Measurements from ENCODE around the gene NRCAM.

DNA sequence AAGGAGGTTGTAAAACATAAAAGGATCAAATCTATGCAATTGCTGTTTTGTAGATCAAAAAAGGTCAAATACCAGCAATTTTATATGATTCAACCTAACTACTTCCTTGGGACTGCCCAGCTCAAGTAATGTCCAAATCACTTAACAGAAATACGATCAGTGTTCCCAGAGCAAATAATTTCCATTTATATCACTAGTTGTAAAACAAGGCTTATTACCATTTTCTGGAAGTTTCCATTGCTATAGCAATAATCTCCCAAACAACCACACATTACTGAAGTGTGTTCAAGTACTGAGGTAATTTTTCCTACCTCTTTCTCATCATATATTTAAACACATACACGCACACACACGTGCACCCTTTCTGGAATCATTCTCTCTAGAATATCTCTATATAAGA lies 123.3 kb downstream of the NRCAM start:
- TF ChIP-seq, protein P1, sequence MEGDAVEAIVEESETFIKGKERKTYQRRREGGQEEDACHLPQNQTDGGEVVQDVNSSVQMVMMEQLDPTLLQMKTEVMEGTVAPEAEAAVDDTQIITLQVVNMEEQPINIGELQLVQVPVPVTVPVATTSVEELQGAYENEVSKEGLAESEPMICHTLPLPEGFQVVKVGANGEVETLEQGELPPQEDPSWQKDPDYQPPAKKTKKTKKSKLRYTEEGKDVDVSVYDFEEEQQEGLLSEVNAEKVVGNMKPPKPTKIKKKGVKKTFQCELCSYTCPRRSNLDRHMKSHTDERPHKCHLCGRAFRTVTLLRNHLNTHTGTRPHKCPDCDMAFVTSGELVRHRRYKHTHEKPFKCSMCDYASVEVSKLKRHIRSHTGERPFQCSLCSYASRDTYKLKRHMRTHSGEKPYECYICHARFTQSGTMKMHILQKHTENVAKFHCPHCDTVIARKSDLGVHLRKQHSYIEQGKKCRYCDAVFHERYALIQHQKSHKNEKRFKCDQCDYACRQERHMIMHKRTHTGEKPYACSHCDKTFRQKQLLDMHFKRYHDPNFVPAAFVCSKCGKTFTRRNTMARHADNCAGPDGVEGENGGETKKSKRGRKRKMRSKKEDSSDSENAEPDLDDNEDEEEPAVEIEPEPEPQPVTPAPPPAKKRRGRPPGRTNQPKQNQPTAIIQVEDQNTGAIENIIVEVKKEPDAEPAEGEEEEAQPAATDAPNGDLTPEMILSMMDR (IDR thresholded peaks at IDR 0.05) = no peak
- no peak for TF ChIP-seq POLR2A (IDR thresholded peaks at IDR 0.05)
- no peak for TF ChIP-seq EP300 (IDR thresholded peaks at IDR 0.05)
- TF ChIP-seq POLR2AphosphoS5 (IDR thresholded peaks at IDR 0.05) = no peak

Measured in sigmoid colon (tissue), 4 donors.